H1 (cell line): ENCODE measurements around the gene PIK3R1. TPM values are rescaled to one million over a fixed set of nuclear protein-coding genes. Genes with fewer than 3 reads are reported as not detected.

Experiments
- CHD7 ChIP-seq: fragments of 300-600 bp; sonication (generic); IDR thresholded peaks from 2 replicates; pipeline ENCODE4 v1.7.1; 2012; ENCODE audit warnings: low read length, moderate library complexity, mild to moderate bottlenecking, inconsistent platforms; ENCODE audit not compliant: insufficient replicate concordance
- FOSL1 ChIP-seq: IDR thresholded peaks from 2 replicates; pipeline ENCODE4 v1.6.1; 2011; ENCODE audit warnings: mild to moderate bottlenecking, low read depth, low read length, moderate library complexity; ENCODE audit not compliant: insufficient read depth
- JUND ChIP-seq: IDR thresholded peaks from 2 replicates; pipeline ENCODE4 v1.6.1; 2011; ENCODE audit warnings: mild to moderate bottlenecking, improper control_type of control experiment, low read length
- KDM4A ChIP-seq: IDR thresholded peaks from one replicate; pipeline ENCODE4 v1.7.1; 2012; ENCODE audit warnings: low read depth, mild to moderate bottlenecking, moderate library complexity, low read length, inconsistent platforms; ENCODE audit not compliant: severe bottlenecking
- KDM5A ChIP-seq: fragments of 200-600 bp; IDR thresholded peaks from 2 replicates; pipeline ENCODE4 v1.7.1; 2012; ENCODE audit warnings: mild to moderate bottlenecking, low read length, inconsistent platforms, mixed read lengths
- RAD21 ChIP-seq, 2 experiments: IDR thresholded peaks in 1 of 2; conservative IDR thresholded peaks in 1 of 2; 2 replicates each; pipeline ENCODE4 v1.6.1; 2011; ENCODE audit warnings: low read depth in 2 of 2, low read length in 2 of 2, improper control_type of control experiment in 1 of 2, inconsistent platforms in 1 of 2, mild to moderate bottlenecking in 1 of 2, moderate library complexity in 1 of 2
- polyA plus RNA-seq, 7 experiments: library from polyadenylated mRNA; depleted of rRNA in 3 of 7; stranded (reverse) in 5 of 7; unstranded in 2 of 7; fragments of >200 nt in 5 of 7; fragments of 200-250 nt in 2 of 7; gene quantifications; 1 replicate in 5 of 7; 2 replicates in 1 of 7; 4 replicates in 1 of 7; pipeline versions ENCODE4 v1.2.1 to v1.2.3, GENCODE V29; 2011 to 2013; ENCODE audit warnings: missing spikeins in 2 of 7, mixed read lengths in 2 of 7
- total RNA-seq: library from RNA; stranded (reverse); fragmentation: NEBNext Ultra II Directional; extraction: Animal tissue kit (Norgen Biotek cat#: 25700); gene quantifications from 2 replicates; pipeline ENCODE4 v1.2.1, GENCODE V29; 2021

PIK3R1 gene
- total and polyA plus RNA-seq, 2 of the 8 experiments (the other 6 are each of a cell fraction or from before 2014, with no cell fraction given): 2.3 to 13.7 TPM

GRCh38 chr5:68243251-68243650 lies 27.7 kb downstream of the PIK3R1 start (continued):
- TF ChIP-seq RAD21 (IDR thresholded peaks at IDR 0.05 in 1 of 2, conservative IDR thresholded peaks at IDR 0.05 in 1 of 2; ENCODE audit: low read depth in 2 of 2, low read length in 2 of 2) (no peak), CHD7 (no peak), KDM4A (no peak), JUND (no peak), KDM5A (no peak), FOSL1 (no peak)
- TF ChIP-seq, all 59 proteins: peak for 0
